Measurements from ENCODE around the gene TBC1D22A.

The TBC1D22A gene

DNA sequence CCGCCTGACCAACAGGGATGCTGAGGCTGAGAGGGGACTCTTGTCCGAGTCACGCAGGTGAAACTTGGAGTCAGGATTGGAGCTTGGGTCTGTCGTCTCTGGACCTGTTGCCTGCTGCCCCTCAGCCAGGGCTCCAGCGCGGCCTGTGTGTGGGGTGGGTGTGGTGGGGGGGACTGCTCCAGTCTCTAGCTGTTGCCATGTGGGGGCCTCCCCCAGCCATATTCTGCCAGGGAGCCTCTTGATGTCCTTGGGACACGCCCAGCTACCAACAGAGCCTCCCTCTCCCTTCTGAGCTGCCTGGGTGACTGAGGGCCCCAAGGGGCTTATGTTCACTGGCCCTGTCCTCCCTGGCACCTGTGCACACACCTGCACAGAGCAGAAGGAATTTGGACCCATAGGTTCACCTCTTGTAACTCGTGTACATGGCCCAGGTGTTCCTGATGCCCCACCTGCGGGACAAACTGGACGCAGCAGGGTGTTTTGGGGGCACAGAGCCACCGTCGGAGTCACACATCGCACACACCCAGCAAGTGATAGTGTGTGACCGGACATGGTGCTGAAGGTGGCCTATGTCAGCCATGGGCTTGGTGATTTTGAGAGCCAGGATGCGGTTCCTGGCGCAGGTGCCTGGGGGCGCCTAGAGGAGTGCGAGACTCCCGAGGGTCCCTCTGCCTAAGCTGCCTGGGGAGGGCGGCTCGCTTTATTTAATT lies 252.3 kb downstream of the TBC1D22A start:
- DNase-seq (ENCODE audit: insufficient read length, low spot score) (no peak), FAIRE-seq (no peak)
- TF ChIP-seq POLR2A (IDR thresholded peaks at IDR 0.05; ENCODE audit: low read depth, low read length): no peak

DNA sequence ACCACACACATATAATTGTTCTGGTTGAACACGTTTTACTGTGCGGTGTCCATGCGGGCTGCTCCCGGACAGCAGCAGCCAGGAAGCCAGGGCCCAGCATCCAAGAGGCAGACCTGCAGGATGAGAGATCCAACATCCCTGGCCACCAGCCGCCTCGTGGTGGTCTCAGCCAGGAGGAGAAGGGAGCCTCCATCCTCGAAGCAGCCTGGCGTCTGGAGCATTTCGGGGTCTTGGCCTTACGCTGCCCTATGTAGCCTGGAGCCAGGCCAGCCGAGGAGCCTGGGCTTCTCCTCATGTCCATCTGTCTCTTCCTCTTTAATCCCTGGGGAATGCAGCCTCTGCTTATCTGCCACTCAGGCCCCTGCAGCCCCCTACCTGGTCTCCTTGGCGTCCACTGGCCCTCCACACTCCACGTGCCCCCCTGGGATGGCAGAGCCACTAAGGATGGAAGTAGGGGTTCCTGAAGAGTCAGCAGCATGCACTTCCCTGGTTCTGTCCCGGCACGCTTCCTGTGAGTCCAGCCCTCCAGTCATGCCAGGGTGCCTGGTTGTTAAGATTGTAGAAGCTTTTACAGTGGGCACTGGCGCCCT lies 253.2 kb downstream of the TBC1D22A start:
- no peak for FAIRE-seq
- no peak for DNase-seq (ENCODE audit: insufficient read length, low spot score)
- TF ChIP-seq POLR2A (IDR thresholded peaks at IDR 0.05; ENCODE audit: low read depth, low read length): no peak

DNA sequence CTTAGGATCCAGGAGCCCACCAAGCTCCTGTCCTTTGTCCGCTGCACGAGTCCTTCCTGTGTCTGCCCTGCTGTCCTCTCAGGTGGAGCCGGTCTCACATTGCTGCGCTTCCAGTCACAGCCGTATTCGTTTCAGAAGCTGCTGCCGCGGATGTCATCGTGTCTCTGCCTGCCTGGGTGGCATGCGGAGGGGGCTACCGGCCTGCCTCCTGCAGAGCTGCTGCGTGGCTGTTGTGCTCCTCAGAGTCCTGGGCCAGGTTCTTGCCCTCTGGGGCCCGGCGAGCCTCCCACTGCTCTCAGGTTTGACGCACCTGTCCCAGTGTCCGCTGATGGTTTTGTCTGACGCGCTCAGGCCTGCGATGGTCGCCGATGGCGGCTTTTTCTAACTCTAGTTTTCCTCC lies 254.2 kb downstream of the TBC1D22A start:
- DNase-seq (ENCODE audit: insufficient read length, low spot score): no peak
- no peak for FAIRE-seq
- no peak for TF ChIP-seq POLR2A (IDR thresholded peaks at IDR 0.05; ENCODE audit: low read depth, low read length)

DNA sequence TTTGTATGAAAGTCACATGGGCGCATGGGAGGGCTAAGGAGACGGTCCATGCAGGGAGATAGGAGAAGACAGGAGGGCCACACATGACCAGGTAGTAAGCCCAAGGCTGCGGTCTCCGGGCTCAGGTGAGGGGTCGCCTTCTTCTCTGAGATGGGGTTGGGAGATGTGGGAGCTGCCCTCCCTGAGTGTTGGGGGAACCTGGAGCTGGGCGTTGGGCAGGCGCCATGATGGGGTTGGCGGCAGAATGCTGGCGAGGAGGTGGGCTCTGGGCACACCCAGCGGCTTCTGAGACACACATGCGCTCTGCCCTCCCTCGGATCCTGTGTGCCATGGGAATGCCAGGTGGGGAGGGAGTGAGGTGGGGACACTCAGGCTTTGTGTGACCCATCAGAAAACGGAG lies 254.8 kb downstream of the TBC1D22A start:
- no peak for DNase-seq (ENCODE audit: insufficient read length, low spot score)
- TF ChIP-seq POLR2A (IDR thresholded peaks at IDR 0.05; ENCODE audit: low read depth, low read length): no peak
- no peak for FAIRE-seq

DNA sequence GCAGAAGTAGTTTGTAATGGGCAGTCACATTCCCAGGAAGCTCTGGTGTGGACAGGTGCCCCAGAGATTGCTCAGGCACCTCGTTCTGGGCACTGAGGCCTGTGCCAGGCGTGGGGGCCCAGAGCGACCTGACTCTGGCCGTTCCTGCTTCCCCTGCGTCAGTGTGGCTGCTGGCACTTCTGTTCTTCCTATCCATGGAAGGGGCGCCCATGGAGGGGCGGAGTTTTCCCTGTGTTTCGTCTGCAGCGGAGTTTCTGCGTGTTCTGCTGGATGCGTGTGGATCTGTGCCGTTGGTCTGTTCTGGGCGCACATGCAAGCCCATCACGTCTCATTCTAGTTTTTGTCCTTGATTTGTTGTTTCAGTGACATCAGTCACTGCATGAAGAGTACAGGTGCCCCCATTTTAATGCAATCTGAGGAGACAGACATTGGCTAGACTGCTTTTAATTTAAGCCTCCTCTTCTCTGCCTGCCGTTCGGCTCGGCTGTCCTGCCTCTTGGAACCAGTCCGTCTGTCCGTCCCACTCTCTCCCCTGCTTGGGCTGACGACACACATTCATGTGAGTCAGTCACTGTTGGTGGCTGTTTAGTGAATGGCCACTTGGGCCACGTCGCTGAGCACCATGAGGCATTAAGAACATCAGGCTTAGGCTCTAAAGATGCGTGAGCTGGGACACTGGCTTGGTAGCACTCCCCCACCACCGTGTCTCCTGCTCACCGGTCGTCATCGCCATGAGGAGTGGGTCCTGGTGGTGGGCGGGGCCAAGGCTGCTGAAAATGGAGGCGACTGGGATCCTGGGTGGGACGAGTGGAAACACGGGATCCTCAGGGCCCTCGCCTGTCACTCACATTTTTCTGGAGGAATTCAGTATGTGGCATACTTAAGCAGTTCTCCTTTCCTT lies 255.8 kb downstream of the TBC1D22A start:
- TF ChIP-seq POLR2A (IDR thresholded peaks at IDR 0.05; ENCODE audit: low read depth, low read length): no peak
- FAIRE-seq (no peak), DNase-seq (ENCODE audit: insufficient read length, low spot score) (no peak)

DNA sequence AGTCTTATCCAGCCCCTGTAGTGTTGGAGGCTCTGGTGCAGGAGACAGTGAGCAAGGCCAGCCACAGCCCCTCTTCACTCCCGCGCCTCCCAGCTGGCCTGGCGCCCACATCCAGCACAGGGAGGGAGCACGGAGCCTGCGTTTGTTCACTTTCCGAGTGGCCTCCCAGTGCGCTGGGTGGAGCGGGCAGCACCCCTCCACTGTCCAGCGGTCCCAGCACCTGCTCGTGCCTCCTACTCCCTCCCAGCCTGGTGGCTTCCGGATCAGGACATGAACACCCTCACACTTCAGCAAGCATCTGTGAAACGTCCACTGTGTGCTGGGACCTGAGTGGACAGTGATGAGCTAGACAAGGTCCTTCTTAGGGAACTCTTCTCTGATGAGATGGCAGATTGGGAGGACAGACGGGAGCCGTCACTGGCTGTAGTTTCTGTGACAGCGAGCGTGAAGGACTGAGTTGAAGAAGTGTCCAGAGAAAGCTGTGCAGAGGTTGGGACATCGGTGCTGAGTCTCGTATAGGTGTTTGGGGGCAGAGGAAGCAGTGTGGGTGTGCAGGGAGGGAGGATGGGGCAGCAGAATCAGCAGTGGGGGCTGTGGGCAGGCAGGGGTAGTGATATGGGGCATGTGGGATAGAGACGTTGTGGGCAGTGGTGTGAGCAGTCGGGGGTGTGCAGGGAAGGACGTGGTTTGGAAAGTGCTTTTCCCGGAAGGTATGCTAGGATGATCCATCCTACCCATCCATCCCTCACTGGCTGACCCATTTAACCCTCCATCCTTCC lies 256.8 kb downstream of the TBC1D22A start:
- TF ChIP-seq POLR2A (IDR thresholded peaks at IDR 0.05; ENCODE audit: low read depth, low read length): no peak
- FAIRE-seq (no peak), DNase-seq (ENCODE audit: insufficient read length, low spot score) (no peak)

DNA sequence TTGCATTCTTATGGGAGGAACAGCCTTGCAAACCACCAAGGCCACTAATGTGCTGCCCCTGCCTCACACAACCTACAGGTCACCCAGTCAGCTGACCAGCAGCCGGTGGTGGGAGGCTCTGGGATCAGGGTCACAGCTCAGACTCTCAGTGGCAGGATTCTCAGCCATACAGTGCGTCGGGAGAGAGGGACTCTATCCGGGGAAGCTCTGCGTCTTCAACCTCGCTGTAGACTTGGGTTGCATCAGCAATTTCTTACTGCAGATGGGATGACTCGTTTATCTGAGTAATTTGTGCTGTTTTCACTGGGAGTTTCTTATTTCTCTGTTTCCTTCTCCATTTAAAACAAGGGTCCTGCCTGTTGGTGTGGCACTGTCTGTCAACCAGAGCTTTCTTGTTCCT lies 257.7 kb downstream of the TBC1D22A start:
- FAIRE-seq (no peak), DNase-seq (ENCODE audit: insufficient read length, low spot score) (no peak)
- TF ChIP-seq POLR2A (IDR thresholded peaks at IDR 0.05; ENCODE audit: low read depth, low read length): no peak

DNA sequence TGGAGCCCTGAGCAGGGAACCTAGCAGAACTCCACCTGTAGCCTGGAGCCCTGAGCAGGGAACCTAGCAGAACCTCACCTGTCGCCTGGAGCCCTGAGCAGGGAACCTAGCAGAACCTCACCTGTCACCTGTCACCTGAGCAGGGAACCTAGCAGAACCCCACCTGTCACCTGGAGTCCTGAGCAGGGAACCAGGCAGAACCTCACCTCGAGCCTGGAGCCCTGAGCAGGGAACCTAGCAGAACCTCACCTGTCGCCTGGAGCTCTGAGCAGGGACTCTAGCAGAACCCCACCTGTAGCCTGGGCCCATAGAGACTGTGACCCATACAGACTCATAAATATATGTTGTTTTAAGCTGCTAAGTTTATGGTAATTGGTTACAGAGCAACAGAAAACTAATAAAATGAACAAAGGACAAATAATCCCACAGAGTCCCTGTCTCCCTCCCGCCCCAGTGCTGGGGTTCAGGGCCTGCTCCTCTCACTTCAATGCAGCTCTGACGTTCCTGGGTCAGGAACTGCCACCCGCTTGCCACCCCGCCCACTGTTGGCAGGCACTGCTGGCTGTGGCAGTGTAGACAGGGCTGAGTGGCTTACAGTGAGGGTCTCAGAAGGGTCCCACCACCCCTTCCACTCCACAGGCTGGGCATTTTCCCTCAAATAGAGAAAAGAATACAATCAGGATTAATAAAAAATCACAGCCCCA lies 259.1 kb downstream of the TBC1D22A start:
- DNase-seq (ENCODE audit: insufficient read length, low spot score) (no peak), FAIRE-seq (no peak)
- TF ChIP-seq POLR2A (IDR thresholded peaks at IDR 0.05; ENCODE audit: low read depth, low read length): no peak

DNA sequence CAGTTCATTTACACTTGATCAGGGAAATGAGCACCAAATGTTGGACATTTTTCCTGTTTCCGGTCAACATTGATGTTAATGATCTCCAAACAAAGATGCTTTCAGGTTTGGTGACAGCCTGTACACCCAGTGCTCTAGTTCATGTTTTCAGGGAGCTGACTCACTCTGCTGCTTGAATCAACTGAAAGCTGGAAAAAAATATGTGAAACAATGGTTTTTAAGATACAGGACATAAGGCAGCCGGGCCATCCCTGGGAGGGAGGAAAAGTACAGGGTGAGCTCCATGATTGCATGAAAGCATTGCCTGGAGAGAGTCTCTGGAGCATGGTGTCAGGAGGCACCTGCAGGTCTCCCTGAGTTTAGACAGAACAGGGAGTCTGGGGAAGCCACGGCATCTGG lies 259.6 kb downstream of the TBC1D22A start:
- DNase-seq (ENCODE audit: insufficient read length, low spot score) (no peak), FAIRE-seq (no peak)
- TF ChIP-seq POLR2A (IDR thresholded peaks at IDR 0.05; ENCODE audit: low read depth, low read length): no peak

DNA sequence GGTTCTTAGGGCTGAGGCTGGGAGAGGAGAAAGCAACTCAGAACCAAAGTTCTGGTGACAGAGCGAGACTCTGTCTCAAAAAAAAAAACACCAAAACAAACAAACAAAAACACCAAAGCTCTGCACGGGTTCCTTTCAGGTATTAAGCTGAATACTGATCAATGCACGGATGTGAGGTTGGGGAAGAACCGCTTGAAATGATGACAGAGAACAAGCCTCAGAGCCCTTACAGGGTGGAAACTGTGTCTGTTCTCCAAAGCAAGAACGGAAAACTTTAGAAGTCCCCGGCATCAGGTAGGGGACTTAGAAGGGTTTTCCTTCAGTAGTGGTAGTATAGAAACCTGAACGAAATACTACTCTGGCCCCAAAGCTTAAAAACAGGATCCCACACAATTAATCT lies 260.0 kb downstream of the TBC1D22A start:
- FAIRE-seq: no peak
- DNase-seq (ENCODE audit: insufficient read length, low spot score): no peak
- TF ChIP-seq POLR2A (IDR thresholded peaks at IDR 0.05; ENCODE audit: low read depth, low read length): no peak

DNA sequence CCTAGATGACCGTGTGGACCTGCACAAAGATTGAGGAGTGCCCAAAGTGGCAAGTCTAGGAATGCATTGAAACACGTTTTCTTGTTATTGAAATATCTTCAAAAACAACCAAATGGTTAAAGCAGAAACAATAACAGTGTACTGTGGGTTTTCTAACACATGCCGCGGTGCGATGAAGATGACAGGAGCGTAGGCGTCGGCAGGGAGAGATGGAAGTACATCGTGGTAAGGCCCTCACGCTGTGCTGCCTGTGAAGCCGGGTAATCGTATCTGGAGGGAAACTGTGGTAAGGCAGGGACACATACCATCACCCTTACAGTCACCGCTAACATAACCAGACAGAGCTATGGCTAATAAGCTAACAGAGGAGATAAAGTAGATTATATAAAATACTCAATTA lies 261.4 kb downstream of the TBC1D22A start:
- FAIRE-seq (no peak), DNase-seq (ENCODE audit: insufficient read length, low spot score) (no peak)
- TF ChIP-seq POLR2A (IDR thresholded peaks at IDR 0.05; ENCODE audit: low read depth, low read length): no peak

DNA sequence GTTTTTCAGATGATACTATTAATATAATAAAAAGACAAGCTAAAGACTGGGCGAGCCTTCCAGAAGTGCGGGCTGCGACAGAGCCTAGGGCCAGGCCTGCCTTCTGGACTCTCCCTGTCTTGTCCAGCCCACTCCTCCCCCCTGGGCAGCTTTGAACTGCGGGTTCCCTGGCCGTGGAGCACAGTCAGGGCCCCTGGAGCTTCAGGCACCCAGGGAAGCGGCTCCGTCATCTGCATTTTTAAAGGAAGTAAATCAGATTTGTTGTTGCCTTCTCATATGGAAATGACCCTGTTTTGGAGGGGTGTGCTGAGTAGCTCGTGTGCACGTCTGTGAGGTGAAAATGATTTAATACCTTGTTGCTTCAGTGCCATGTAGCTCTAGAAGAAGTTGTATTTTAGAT lies 265.3 kb downstream of the TBC1D22A start:
- FAIRE-seq (no peak), DNase-seq (ENCODE audit: insufficient read length, low spot score) (no peak)
- no peak for TF ChIP-seq POLR2A (IDR thresholded peaks at IDR 0.05; ENCODE audit: low read depth, low read length)

Data from H54 (cell line).